WTC11 (cell line): ENCODE measurements around the gene ETV6. TPM values are rescaled to one million over a fixed set of nuclear protein-coding genes. Genes with fewer than 3 reads are reported as not detected.
"Not testable (repeated sequence)": the region's sequence is repeated elsewhere in the genome, so short reads cannot be mapped to it uniquely, and the experiment has no call there.

Experiments used
- ATAC-seq: fragments of 200-7000 bp; cut with Tn5 transposase; 2 replicates; pipeline ENCODE4 v1.10.0; 2021; ENCODE audit warnings: mild to moderate bottlenecking, moderate library complexity
- CTCF ChIA-PET: fragments of 300-600 bp; sonication (Branson Sonifier 250); formaldehyde crosslinking; loops from one replicate; lab custom pipeline; 2021; ENCODE audit warnings: antibody characterized with exemption; lab: Charles Lee
- POLR2A ChIA-PET: fragments of 350-600 bp; sonication (Branson Sonifier 250); formaldehyde crosslinking; loops from one replicate; lab custom pipeline; 2021; ENCODE audit warnings: antibody characterized with exemption; lab: Charles Lee
- DNase-seq: peaks from one replicate; pipeline ENCODE4 v3.0.0; 2021; ENCODE audit warnings: low spot score
- H3K27ac Mint-ChIP-seq: 2 replicates; pipeline ENCODE4 v1.8.0; 2021; ENCODE audit warnings: mixed read lengths
- H3K27me3 Mint-ChIP-seq: 2 replicates; pipeline ENCODE4 v1.8.0; 2021; ENCODE audit warnings: low read depth, mild to moderate bottlenecking, moderate library complexity, mixed read lengths
- H3K36me3 Mint-ChIP-seq: 2 replicates; pipeline ENCODE4 v1.8.0; 2021; ENCODE audit warnings: mixed read lengths
- H3K4me1 Mint-ChIP-seq: 2 replicates; pipeline ENCODE4 v1.8.0; 2022; ENCODE audit warnings: mixed read lengths
- H3K4me3 Mint-ChIP-seq: 2 replicates; pipeline ENCODE4 v1.8.0; 2021; ENCODE audit warnings: mild to moderate bottlenecking, moderate library complexity, mixed read lengths
- H3K9me3 Mint-ChIP-seq: 2 replicates; pipeline ENCODE4 v1.8.0; 2021; ENCODE audit warnings: mixed read lengths
- AR ChIP-seq: fragments of 250-450 bp; sonication (Bioruptor Pico); IDR thresholded peaks from 2 replicates; pipeline ENCODE4 v1.9.0; 2021; ENCODE audit warnings: mild to moderate bottlenecking
- ATF3 ChIP-seq: sonication (generic); formaldehyde crosslinking; conservative IDR thresholded peaks from 2 replicates; pipeline ENCODE4 v1.8.1; 2022; ENCODE audit warnings: mild to moderate bottlenecking, missing genetic modification reagents
- CREB1 ChIP-seq: sonication (generic); formaldehyde crosslinking; IDR thresholded peaks from 2 replicates; pipeline ENCODE4 v1.8.0; 2023; ENCODE audit warnings: mild to moderate bottlenecking, missing genetic modification reagents
- CTCF ChIP-seq: fragments of 200-600 bp; IDR thresholded peaks from 2 replicates; pipeline ENCODE4 v1.8.0; 2022; ENCODE audit warnings: antibody characterized with exemption
- E2F1 ChIP-seq: sonication (generic); formaldehyde crosslinking; IDR thresholded peaks from 2 replicates; pipeline ENCODE4 v1.8.0; 2022; ENCODE audit warnings: mild to moderate bottlenecking, missing genetic modification reagents
- FOXP4 ChIP-seq: sonication (generic); formaldehyde crosslinking; IDR thresholded peaks from 2 replicates; pipeline ENCODE4 v1.8.0; 2022; ENCODE audit warnings: mild to moderate bottlenecking, missing genetic modification reagents
- MYBL2 ChIP-seq: sonication (generic); formaldehyde crosslinking; IDR thresholded peaks from 2 replicates; pipeline ENCODE4 v1.8.1; 2023; ENCODE audit warnings: mild to moderate bottlenecking, moderate library complexity, missing genetic modification reagents
- NFE2L1 ChIP-seq: sonication (generic); formaldehyde crosslinking; IDR thresholded peaks from 2 replicates; pipeline ENCODE4 v1.8.1; 2023; ENCODE audit warnings: missing genetic modification reagents
- NFYB ChIP-seq: sonication (generic); formaldehyde crosslinking; conservative IDR thresholded peaks from 2 replicates; pipeline ENCODE4 v1.8.0; 2022; ENCODE audit warnings: low read depth, missing genetic modification reagents
- NR3C1 ChIP-seq: sonication (generic); formaldehyde crosslinking; conservative IDR thresholded peaks from 2 replicates; pipeline ENCODE4 v1.8.1; 2023; ENCODE audit warnings: low read depth, mild to moderate bottlenecking, missing genetic modification reagents
- RORB ChIP-seq: fragments of 250-450 bp; sonication (Bioruptor Pico); IDR thresholded peaks from 2 replicates; pipeline ENCODE4 v1.9.0; 2021; ENCODE audit warnings: mild to moderate bottlenecking
- TP53 ChIP-seq: sonication (generic); formaldehyde crosslinking; IDR thresholded peaks from 2 replicates; pipeline ENCODE4 v1.8.1; 2023; ENCODE audit warnings: mild to moderate bottlenecking, missing genetic modification reagents
- ZNF121 ChIP-seq: sonication (generic); formaldehyde crosslinking; IDR thresholded peaks from 2 replicates; pipeline ENCODE4 v1.8.0; 2023; ENCODE audit warnings: missing genetic modification reagents
- ZNF423 ChIP-seq: fragments of 250-450 bp; sonication (Bioruptor Pico); IDR thresholded peaks from 2 replicates; pipeline ENCODE4 v2.1.2; 2022; ENCODE audit warnings: mild to moderate bottlenecking, moderate library complexity
- ZNF512 ChIP-seq: sonication (generic); formaldehyde crosslinking; IDR thresholded peaks from 2 replicates; pipeline ENCODE4 v1.8.1; 2022; ENCODE audit warnings: missing genetic modification reagents, borderline replicate concordance
- total RNA-seq: library from RNA; stranded (reverse); gene quantifications from 3 replicates; pipeline ENCODE4 v1.2.3, GENCODE V29; 2021

The ETV6 gene
- total RNA-seq, 1 experiment from 2014 or later = 23.5 TPM

- no peak for ATAC-seq
- POLR2A ChIA-PET = interaction anchor here (0.7 kb wide), 1 partner anchor 1078 kb away, joined by 3 read pairs; no protein-coding TSS in a partner anchor
Observed at GRCh38 chr12:11624116-11624515, 25.4 kb upstream of the ETV6 start.

GRCh38 chr12:11627709-11628108, 21.8 kb upstream of the ETV6 start:
- not testable (repeated sequence) for H3K27ac Mint-ChIP-seq, H3K4me3 Mint-ChIP-seq, ATAC-seq, DNase-seq, H3K27me3 Mint-ChIP-seq
- ChIA-PET POLR2A (interaction anchor here (0.6 kb wide), 1 partner anchor 106 kb away, joined by 4 read pairs; no protein-coding TSS in a partner anchor), CTCF (interaction anchor here (1.0 to 1.4 kb wide), 2 partner anchors 46 to 264 kb away, joined by 3 read pairs; no protein-coding TSS in a partner anchor)
- H3K4me1 Mint-ChIP-seq = peaks cover 21% of the 10 kb centered on the region
- H3K36me3 Mint-ChIP-seq = peaks cover 16% of the 10 kb centered on the region
- peaks cover 13% of the 10 kb centered on the region for H3K9me3 Mint-ChIP-seq

More at GRCh38 chr12:11624116-11624515, 25.4 kb upstream of the ETV6 start:
- no peak for TF ChIP-seq CTCF
- Mint-ChIP-seq H3K9me3 (peaks cover 13% of the 10 kb centered on the region), H3K4me3 (no peak overlapping the region), H3K27me3 (no peaks in the 10 kb centered on the region), H3K4me1 (peaks cover 43% of the 10 kb centered on the region), H3K36me3 (peaks cover 16% of the 10 kb centered on the region), H3K27ac (peak overlapping the region; percentile 60; the same call in 1 of the 2 replicates)
- CTCF ChIA-PET = interaction anchor here (0.7 to 2.5 kb wide), 3 partner anchors 43 to 414 kb away, joined by 4 to 22 read pairs (median 5); no protein-coding TSS in a partner anchor
- no peak for DNase-seq

- no peak overlapping the region for H3K27ac Mint-ChIP-seq
- H3K4me1 Mint-ChIP-seq = peaks cover 15% of the 10 kb centered on the region
- ATAC-seq (no peak), DNase-seq (no peak)
- peaks cover 13% of the 10 kb centered on the region for H3K9me3 Mint-ChIP-seq
- CTCF ChIA-PET = interaction anchor here (1.0 to 1.4 kb wide), 3 partner anchors 8 to 264 kb away, joined by 3 to 4 read pairs (median 3); no protein-coding TSS in a partner anchor
- TF ChIP-seq ATF3 (no peak), ZNF423 (CRISPR knock-in tag) (no peak), TP53 (CRISPR knock-in tag) (no peak), ZNF121 (no peak), E2F1 (CRISPR knock-in tag) (no peak), CREB1 (CRISPR knock-in tag) (no peak), NFYB (CRISPR knock-in tag) (no peak), RORB (CRISPR knock-in tag) (no peak), NR3C1 (CRISPR knock-in tag) (no peak), FOXP4 (CRISPR knock-in tag) (no peak), AR (CRISPR knock-in tag) (no peak), ZNF512 (no peak), NFE2L1 (CRISPR knock-in tag) (no peak), MYBL2 (no peak)
- no peaks in the 10 kb centered on the region for H3K27me3 Mint-ChIP-seq
- H3K36me3 Mint-ChIP-seq = peaks cover 16% of the 10 kb centered on the region
- POLR2A ChIA-PET = interaction anchor here (0.6 to 0.7 kb wide), 2 partner anchors 106 to 264 kb away, joined by 3 to 4 read pairs; no protein-coding TSS in a partner anchor
- no peak overlapping the region for H3K4me3 Mint-ChIP-seq
Observed at GRCh38 chr12:11628353-11628752, 21.1 kb upstream of the ETV6 start.
